Esophagus muscularis mucosa (tissue), 4 donors: ENCODE results near the gene CFAP97.

ENCODE experiments used
- CTCF ChIP-seq, 3 experiments: fragments of 200-600 bp in 2 of 3; fragments of 450-650 bp in 1 of 3; sonication (generic) in 2 of 3; IDR thresholded peaks; one replicate each; pipeline ENCODE4 v1.5.1; 2017 to 2019; ENCODE audit warnings: antibody characterized with exemption in 3 of 3, mild to moderate bottlenecking in 2 of 3, moderate library complexity in 1 of 3
- EP300 ChIP-seq: sonication (generic); formaldehyde crosslinking; IDR thresholded peaks from one replicate; pipeline ENCODE4 v1.6.1; 2017; ENCODE audit warnings: antibody characterized with exemption
- POLR2A ChIP-seq: fragments of 450-650 bp; IDR thresholded peaks from one replicate; pipeline ENCODE4 v1.6.1; 2017; ENCODE audit warnings: antibody characterized with exemption, moderate library complexity, mild to moderate bottlenecking, low read depth
- POLR2AphosphoS5 ChIP-seq, 2 donors: sonication (generic); formaldehyde crosslinking; IDR thresholded peaks; one replicate each; pipeline ENCODE4 v1.6.1; 2017; ENCODE audit warnings: antibody characterized with exemption in 2 of 2

GRCh38 chr4:185145572-185145971, 58.2 kb downstream of the CFAP97 start:
- TF ChIP-seq POLR2A (no peak), CTCF (IDR thresholded peaks at IDR 0.05) (no peak), POLR2AphosphoS5 (IDR thresholded peaks at IDR 0.05) (peak; percentile 79 to 83), EP300 (no peak)
